Stimulated activated CD4-positive, alpha-beta T cell treated with anti-CD3 and anti-CD28 coated beads, Interleukin-1b, Interleukin-23, amount 100 ng/mL, for 4 hours (primary cell): Measurements from ENCODE around the gene RBM45.
"Not testable (repeated sequence)": the region's sequence is repeated elsewhere in the genome, so short reads cannot be mapped to it uniquely, and the experiment has no call there.

Experiments
- DNase-seq, 2 donors: peaks; one replicate each; pipeline ENCODE4 v3.0.0-alpha.2; 2020; ENCODE audit warnings: low read depth in 2 of 2

The RBM45 gene, protein sequence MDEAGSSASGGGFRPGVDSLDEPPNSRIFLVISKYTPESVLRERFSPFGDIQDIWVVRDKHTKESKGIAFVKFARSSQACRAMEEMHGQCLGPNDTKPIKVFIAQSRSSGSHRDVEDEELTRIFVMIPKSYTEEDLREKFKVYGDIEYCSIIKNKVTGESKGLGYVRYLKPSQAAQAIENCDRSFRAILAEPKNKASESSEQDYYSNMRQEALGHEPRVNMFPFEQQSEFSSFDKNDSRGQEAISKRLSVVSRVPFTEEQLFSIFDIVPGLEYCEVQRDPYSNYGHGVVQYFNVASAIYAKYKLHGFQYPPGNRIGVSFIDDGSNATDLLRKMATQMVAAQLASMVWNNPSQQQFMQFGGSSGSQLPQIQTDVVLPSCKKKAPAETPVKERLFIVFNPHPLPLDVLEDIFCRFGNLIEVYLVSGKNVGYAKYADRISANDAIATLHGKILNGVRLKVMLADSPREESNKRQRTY

DNA sequence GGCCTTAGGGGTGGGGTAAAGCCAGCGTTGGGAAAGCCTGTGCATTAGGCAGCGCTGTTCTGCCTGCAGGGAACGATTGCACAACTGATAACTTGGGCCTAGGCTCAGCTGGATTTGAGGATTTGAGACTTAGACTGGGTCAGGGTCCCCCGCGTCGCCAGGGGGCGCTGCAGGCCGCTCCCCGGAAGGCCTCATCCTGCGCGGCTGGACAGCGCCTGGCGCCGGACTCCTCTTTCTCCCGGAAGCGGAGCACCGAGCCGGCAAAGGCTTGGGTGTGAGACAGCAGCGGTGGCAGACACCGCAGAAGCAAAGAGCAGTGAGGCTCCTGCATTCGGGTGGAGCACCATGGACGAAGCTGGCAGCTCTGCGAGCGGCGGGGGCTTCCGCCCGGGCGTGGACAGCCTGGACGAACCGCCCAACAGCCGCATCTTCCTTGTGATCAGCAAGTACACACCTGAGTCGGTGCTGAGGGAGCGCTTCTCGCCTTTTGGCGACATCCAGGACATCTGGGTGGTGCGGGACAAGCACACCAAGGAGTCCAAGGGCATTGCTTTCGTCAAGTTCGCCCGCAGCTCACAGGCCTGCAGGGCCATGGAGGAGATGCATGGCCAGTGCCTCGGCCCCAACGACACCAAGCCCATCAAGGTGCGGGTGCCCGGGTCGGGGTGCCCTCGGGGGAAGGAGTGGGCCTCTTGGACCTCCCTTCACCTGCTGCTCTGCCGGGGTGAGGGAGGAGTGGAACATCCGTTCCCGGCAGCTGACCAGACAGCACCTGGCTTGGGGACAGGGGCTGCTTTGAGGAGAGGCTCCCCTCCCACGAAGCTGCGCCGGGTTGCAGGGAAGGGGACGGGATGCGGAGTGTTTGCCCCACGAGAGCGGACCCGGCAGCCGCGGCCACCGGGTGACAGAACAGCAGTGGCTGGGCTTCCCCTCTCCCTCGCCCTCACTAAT is at the start of gene RBM45:
Gene RBM45 (plus strand): TSS at position 236 of the 951 bp plus-strand sequence. CDS start 110 bp downstream, at position 346.
- DNase-seq, result peak; percentile 74 to 88

DNA sequence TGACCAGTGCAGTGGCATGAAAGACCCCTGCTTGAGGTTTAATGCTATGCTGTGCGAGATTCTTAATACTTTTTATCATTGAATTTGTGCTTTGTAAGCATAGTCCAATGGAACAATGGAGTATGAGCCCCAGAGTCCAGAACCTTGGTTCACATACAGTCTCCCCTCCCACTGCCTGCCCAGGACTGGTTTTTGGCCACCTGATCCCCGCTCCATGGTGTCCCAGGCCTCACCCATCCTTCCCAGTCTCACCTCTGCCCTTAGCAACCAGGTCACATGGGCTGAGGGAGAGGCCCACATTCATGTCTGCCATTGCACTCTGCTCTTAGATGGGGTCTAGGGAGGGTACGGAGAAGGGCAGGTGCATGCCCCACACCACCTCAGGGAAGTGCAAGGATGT is 45.9 kb upstream of the RBM45 start:
- no peak for DNase-seq

DNA sequence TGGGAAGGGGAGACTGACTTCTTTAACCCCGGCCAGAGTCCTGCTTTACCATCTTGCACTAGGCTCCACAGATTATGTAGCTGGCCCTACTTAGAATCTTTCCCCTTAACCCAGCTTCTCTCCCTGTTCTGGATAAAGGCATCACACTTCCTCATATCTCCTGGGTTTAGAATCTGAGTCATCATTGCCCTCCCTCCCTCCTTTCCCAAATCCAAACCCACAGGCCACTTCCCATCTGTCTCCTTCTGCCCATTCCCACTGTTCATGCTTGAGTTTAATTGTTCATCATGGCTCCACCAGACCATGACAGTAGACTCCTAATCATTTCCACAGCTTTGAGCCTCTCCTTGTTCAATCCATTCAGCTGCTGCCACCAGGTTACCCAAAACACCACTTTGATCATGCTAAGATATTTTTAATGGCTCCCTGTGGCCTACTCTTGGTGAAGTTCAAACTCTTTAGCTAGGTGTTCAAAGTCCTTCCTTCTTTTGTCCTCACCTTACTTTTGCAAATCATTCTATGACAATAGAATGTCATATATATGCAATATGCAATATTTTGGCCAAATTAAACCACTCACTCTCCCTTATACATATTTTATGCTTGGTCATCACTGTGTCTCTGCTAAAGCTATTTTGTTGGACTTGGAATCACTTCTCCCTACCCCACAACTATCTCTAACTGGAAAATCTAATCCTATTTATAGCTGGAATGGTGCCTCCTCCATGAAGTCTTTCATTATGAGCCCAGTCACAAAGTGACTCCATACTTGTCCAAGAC is 45.2 kb upstream of the RBM45 start:
- DNase-seq, result no peak

DNA sequence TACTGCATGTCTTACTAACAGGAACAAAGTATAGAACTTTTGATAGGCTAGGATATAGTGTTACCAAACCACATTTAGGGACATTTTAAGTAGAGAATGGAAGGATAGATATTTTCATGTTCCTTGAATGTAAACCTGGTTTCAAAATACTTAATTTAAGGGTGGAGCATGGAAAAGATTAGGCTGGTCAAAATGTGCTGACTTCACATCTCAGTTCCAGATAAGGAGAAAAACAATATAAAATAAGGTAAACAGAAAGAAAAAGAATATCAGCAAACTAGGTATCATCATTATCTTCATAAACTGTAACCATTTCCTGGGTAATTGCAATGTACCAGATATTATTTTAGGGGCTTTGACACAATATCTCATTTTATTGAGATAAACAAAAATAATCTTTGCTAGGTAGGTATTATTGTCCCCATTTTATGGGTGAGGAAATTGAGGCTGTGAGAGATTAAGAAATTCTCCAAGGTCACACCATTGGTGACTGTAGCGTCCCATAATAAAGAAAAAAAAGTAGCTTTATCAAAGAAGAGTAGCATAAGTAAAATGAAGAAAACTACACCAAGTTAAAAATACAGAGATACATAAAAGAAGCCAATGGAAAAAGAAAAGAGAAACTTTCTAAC is 43.3 kb upstream of the RBM45 start:
- DNase-seq, result no peak

- no peak for DNase-seq
These were observed 42.7 kb upstream of the RBM45 start for GRCh38 chr2:178069551-178069950.

- DNase-seq, result no peak
These were observed 41.4 kb upstream of the RBM45 start for GRCh38 chr2:178070824-178071223.

GRCh38 chr2:178072000-178072382 is 40.2 kb upstream of the RBM45 start:
- DNase-seq, result no peak

DNA sequence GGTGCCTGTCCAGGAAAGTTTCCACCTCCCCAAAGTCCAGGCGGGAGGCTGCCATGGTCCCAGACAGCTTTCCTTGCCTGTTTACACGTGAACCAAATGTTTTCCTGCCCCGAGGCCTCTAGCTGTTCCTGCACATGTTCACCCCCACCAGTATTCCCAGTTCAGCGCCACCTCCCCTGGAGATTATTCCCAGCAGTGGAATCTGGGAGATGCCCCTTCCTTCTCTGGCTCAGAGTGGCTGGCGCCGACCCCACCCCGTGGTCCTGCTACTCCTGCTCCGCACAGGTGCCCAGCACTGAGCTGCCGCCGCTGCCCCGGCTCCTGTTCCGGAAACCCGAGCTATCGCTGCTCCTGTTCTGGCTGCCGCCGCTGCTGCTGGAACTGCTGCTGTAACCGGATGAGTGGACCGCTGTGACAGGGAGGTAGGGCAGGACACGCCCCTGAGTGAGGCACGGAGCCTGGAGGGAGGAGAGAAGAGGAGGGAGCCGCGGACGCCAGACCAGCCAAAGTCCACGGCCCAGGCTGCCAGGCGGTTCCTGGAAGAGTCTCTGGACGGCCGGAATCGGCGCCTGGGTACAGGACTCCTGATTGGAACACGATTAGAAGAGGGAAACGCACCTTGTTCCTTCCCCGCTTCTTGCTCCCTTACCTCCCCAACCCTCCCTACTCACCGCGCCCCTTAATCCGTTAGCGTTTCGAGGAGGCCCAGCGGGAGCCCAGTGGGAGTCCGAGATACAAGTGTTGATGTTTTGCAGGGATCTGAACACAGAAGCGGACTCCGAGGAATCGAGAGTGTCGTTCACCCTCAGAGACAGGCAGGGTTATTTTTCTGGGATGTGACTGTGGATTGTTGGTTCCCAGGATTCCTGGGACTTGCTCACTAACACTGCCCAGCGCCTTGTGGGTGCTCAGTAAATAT is 39.6 kb upstream of the RBM45 start, which contains the start of gene PDE11A:
Gene PDE11A (minus strand): TSS at position 395 of the 919 bp plus-strand sequence. CDS start 340 bp downstream, at position 55.
- peak in 1 of 2 donors; percentile 5 for DNase-seq

GRCh38 chr2:178074123-178075005 is 37.9 kb upstream of the RBM45 start:
- DNase-seq, result no peak

DNA sequence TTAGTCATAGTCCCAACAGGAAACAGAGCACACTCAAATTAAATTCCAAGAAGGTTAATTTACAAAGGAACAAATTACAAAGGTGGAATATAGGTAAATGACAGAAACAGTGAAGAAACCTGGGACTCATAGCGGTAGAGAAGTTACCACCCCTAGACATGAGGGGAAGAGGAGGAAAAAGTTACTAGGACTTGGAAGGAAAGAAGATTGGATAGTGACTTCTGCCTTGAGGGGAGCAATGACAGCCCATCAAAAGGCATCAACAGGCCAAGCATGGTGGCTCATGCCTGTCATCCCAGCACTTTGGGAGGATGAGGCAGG is 37.3 kb upstream of the RBM45 start:
- no peak for DNase-seq

DNA sequence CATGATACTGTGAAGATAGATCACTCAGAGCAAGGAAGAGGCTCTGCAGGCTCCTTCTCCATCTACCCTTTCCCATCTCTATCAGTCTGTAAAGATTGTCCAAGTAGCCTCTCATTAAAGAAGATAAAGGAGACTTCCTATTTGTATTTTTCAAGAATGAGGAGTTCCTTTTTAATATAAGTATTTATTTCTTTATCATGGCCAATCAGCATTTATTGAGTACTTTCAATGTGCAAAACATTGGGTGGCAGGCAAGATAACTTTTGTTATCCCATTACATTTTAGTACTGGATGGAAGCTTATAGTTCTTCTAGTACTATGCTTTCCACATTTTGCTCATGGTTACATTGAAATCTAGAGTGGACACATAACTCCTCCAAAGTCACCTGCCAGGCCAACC is 36.1 kb upstream of the RBM45 start:
- DNase-seq, result no peak

GRCh38 chr2:178079279-178079678 is 33.0 kb upstream of the RBM45 start:
- not testable (repeated sequence) for DNase-seq

GRCh38 chr2:178082408-178083045 is 29.7 kb upstream of the RBM45 start:
- DNase-seq, result no peak

- no peak for DNase-seq
These were observed 28.0 kb upstream of the RBM45 start for GRCh38 chr2:178084273-178084672.

DNA sequence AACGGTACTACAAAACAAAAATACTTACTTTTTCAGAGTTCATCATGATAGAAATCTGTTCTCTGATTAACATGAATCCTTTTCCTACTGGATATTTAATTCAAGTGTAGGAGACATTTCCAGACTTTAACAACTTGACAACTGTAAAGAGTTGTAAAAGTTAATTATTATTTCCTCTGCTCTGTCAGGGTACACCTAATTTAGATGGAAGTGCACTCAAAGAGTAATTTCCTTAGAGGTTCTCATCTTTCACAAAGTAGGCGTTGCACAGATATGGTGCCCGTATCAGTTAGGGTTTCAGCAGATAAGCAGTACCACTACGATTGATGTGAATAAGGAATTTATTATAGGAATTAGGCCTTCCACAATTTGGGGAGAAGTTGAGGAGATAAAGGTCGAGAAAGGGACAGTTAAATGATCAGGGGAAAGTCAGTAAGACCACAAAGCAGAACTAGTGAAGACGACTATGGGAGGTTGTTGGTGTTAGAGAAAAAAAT is 23.4 kb upstream of the RBM45 start:
- no peak for DNase-seq

DNA sequence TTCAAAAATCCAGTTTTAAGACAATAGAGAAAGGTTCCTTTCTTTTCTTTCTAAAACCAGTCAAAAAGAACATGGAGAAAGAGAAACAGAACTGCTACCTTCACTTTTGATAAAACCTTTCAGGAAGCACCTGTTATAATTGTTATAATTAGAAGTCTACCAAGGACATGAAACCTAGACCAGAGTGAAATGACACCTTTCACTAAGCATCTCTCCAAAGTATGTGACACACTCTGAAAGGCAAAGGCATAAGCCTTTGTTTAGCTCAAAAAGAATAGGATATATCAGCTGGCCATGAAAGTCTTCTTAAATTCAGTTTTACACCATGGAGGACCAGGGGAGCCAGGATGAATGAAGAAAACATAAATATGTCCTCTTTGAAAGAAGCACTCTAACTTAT is 18.8 kb upstream of the RBM45 start:
- no peak for DNase-seq

- no peak for DNase-seq
These were observed 10.7 kb upstream of the RBM45 start for GRCh38 chr2:178101321-178102079.

- no peak for DNase-seq
These were observed 6.7 kb upstream of the RBM45 start for GRCh38 chr2:178105566-178105965.
